Vagina (tissue), 2 donors: ENCODE measurements around the gene IL1RAPL1. TPM values are rescaled to one million over a fixed set of nuclear protein-coding genes. Genes with fewer than 3 reads are reported as not detected.

ENCODE experiments used
- DNase-seq, 2 donors: peaks; one replicate each; pipeline ENCODE4 v3.0.0-alpha.2; 2017; ENCODE audit errors: extremely low spot score in 2 of 2
- H3K27ac ChIP-seq: fragments of 200-600 bp; sonication (generic); one replicate; pipeline ENCODE4 v1.5.1; 2019
- H3K27me3 ChIP-seq: fragments of 200-600 bp; sonication (generic); one replicate; pipeline ENCODE4 v1.5.1; 2019
- H3K36me3 ChIP-seq, 2 donors: fragments of 200-600 bp; sonication (generic); one replicate each; pipeline ENCODE4 v1.5.1; 2017 to 2019
- H3K4me1 ChIP-seq: fragments of 200-600 bp; sonication (generic); one replicate; pipeline ENCODE4 v1.5.1; 2019
- H3K4me3 ChIP-seq, 2 donors: fragments of 200-600 bp; sonication (generic); 1 replicate in 1 of 2; 2 replicates in 1 of 2; pipeline ENCODE4 v1.5.1; 2016 to 2019
- H3K9me3 ChIP-seq: fragments of 200-600 bp; sonication (generic); one replicate; pipeline ENCODE4 v1.5.1; 2019
- CTCF ChIP-seq, 3 experiments: fragments of 450-650 bp in 2 of 3; fragments of 200-600 bp in 1 of 3; sonication (generic) in 1 of 3; IDR thresholded peaks; one replicate each; pipeline ENCODE4 v1.5.1; 2017 to 2019; ENCODE audit warnings: antibody characterized with exemption in 3 of 3, mild to moderate bottlenecking in 2 of 3, moderate library complexity in 2 of 3
- POLR2A ChIP-seq, 2 donors: fragments of 450-650 bp; IDR thresholded peaks; one replicate each; pipeline ENCODE4 v1.6.1; 2017; ENCODE audit warnings: antibody characterized with exemption in 2 of 2, mild to moderate bottlenecking in 2 of 2, moderate library complexity in 2 of 2
- POLR2AphosphoS5 ChIP-seq, 2 donors: sonication (generic); formaldehyde crosslinking; IDR thresholded peaks; one replicate each; pipeline ENCODE4 v1.9.0; 2017; ENCODE audit warnings: antibody characterized with exemption in 2 of 2, mild to moderate bottlenecking in 2 of 2, low read depth in 1 of 2; ENCODE audit not compliant: insufficient read depth in 1 of 2
- intact Hi-C: fragments of 100-400 bp; cut with DNase I; formaldehyde crosslinking; loops from one replicate; pipeline ENCODE4 v1.15.1; 2023
- total RNA-seq: library from RNA; depleted of rRNA; stranded (reverse); fragments of >200 nt; gene quantifications from one replicate; pipeline ENCODE4 v1.2.3, GENCODE V29; 2016

Gene IL1RAPL1
- total RNA-seq, 1 donor from 2014 or later, result not detected

GRCh38 chrX:28552882-28553829 is 34.1 kb upstream of the IL1RAPL1 start:
- no peak for DNase-seq
- no peak overlapping the region for H3K4me3 ChIP-seq
- intact Hi-C loops, result no loop called here
- no peaks in the 10 kb centered on the region for H3K27me3 ChIP-seq
- no peak overlapping the region for H3K27ac ChIP-seq
- TF ChIP-seq POLR2AphosphoS5 (IDR thresholded peaks at IDR 0.05; ENCODE audit: insufficient read depth in 1 of 2, low read depth in 1 of 2), result no peak
- no peak for TF ChIP-seq CTCF (IDR thresholded peaks at IDR 0.05)
- no peak for TF ChIP-seq POLR2A (IDR thresholded peaks at IDR 0.05)
- H3K4me1 ChIP-seq, result no peaks in the 10 kb centered on the region
- H3K9me3 ChIP-seq, result no peaks in the 10 kb centered on the region
- no peaks in the 10 kb centered on the region for H3K36me3 ChIP-seq

- no peak for DNase-seq
- TF ChIP-seq POLR2A (IDR thresholded peaks at IDR 0.05) (no peak), POLR2AphosphoS5 (IDR thresholded peaks at IDR 0.05; ENCODE audit: insufficient read depth in 1 of 2, low read depth in 1 of 2) (no peak), CTCF (IDR thresholded peaks at IDR 0.05) (no peak)
- intact Hi-C loops, result no loop called here
- no peaks in the 10 kb centered on the region for H3K36me3 ChIP-seq
- H3K4me3 ChIP-seq, result no peak overlapping the region
- H3K27me3 ChIP-seq, result no peaks in the 10 kb centered on the region
- H3K9me3 ChIP-seq, result no peaks in the 10 kb centered on the region
- H3K27ac ChIP-seq, result no peak overlapping the region
- H3K4me1 ChIP-seq, result no peaks in the 10 kb centered on the region
These were observed 11.1 kb upstream of the IL1RAPL1 start for GRCh38 chrX:28576117-28576516.

- TF ChIP-seq CTCF (IDR thresholded peaks at IDR 0.05) (no peak), POLR2AphosphoS5 (IDR thresholded peaks at IDR 0.05; ENCODE audit: insufficient read depth in 1 of 2, low read depth in 1 of 2) (no peak), POLR2A (IDR thresholded peaks at IDR 0.05) (no peak)
- no peak for DNase-seq
- no peak overlapping the region for H3K4me3 ChIP-seq
These were observed 5.7 kb upstream of the IL1RAPL1 start for GRCh38 chrX:28581522-28581921.

GRCh38 chrX:28582511-28582910 is 4.7 kb upstream of the IL1RAPL1 start:
- intact Hi-C loops, result loop anchor here (10.0 kb wide), 1 partner anchor 62 kb away; no protein-coding TSS in a partner anchor
- Histone ChIP-seq H3K4me3 (no peak overlapping the region), H3K4me1 (no peaks in the 10 kb centered on the region), H3K27ac (no peak overlapping the region), H3K9me3 (no peaks in the 10 kb centered on the region), H3K27me3 (no peaks in the 10 kb centered on the region), H3K36me3 (no peaks in the 10 kb centered on the region)
- TF ChIP-seq POLR2AphosphoS5 (IDR thresholded peaks at IDR 0.05; ENCODE audit: insufficient read depth in 1 of 2, low read depth in 1 of 2) (no peak), CTCF (IDR thresholded peaks at IDR 0.05) (no peak), POLR2A (IDR thresholded peaks at IDR 0.05) (no peak)
- DNase-seq, result no peak

More at GRCh38 chrX:28581522-28581921, 5.7 kb upstream of the IL1RAPL1 start:
- Histone ChIP-seq H3K27me3 (no peaks in the 10 kb centered on the region), H3K9me3 (no peaks in the 10 kb centered on the region), H3K36me3 (no peaks in the 10 kb centered on the region), H3K4me1 (no peaks in the 10 kb centered on the region), H3K27ac (no peak overlapping the region)
- intact Hi-C loops, result loop anchor here (10.0 kb wide), 1 partner anchor 63 kb away; no protein-coding TSS in a partner anchor

GRCh38 chrX:28584025-28584424 is 3.2 kb upstream of the IL1RAPL1 start:
- no peaks in the 10 kb centered on the region for H3K27me3 ChIP-seq
- no peak overlapping the region for H3K4me3 ChIP-seq
- no peak for DNase-seq
- TF ChIP-seq POLR2AphosphoS5 (IDR thresholded peaks at IDR 0.05; ENCODE audit: insufficient read depth in 1 of 2, low read depth in 1 of 2) (no peak), CTCF (IDR thresholded peaks at IDR 0.05) (no peak), POLR2A (IDR thresholded peaks at IDR 0.05) (no peak)
- no peaks in the 10 kb centered on the region for H3K36me3 ChIP-seq
- no peaks in the 10 kb centered on the region for H3K9me3 ChIP-seq
- no peaks in the 10 kb centered on the region for H3K4me1 ChIP-seq
- intact Hi-C loops, result loop anchor here (10.0 kb wide), 1 partner anchor 61 kb away; no protein-coding TSS in a partner anchor
- no peak overlapping the region for H3K27ac ChIP-seq
